CD4-positive, alpha-beta T cell treated with Interleukin-4 for 4 hours (primary cell): ENCODE measurements around the gene SFXN4.

Source experiments
- DNase-seq: peaks from one replicate; pipeline ENCODE4 v3.0.0-alpha.2; 2020

The SFXN4 gene, protein sequence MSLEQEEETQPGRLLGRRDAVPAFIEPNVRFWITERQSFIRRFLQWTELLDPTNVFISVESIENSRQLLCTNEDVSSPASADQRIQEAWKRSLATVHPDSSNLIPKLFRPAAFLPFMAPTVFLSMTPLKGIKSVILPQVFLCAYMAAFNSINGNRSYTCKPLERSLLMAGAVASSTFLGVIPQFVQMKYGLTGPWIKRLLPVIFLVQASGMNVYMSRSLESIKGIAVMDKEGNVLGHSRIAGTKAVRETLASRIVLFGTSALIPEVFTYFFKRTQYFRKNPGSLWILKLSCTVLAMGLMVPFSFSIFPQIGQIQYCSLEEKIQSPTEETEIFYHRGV

DNA sequence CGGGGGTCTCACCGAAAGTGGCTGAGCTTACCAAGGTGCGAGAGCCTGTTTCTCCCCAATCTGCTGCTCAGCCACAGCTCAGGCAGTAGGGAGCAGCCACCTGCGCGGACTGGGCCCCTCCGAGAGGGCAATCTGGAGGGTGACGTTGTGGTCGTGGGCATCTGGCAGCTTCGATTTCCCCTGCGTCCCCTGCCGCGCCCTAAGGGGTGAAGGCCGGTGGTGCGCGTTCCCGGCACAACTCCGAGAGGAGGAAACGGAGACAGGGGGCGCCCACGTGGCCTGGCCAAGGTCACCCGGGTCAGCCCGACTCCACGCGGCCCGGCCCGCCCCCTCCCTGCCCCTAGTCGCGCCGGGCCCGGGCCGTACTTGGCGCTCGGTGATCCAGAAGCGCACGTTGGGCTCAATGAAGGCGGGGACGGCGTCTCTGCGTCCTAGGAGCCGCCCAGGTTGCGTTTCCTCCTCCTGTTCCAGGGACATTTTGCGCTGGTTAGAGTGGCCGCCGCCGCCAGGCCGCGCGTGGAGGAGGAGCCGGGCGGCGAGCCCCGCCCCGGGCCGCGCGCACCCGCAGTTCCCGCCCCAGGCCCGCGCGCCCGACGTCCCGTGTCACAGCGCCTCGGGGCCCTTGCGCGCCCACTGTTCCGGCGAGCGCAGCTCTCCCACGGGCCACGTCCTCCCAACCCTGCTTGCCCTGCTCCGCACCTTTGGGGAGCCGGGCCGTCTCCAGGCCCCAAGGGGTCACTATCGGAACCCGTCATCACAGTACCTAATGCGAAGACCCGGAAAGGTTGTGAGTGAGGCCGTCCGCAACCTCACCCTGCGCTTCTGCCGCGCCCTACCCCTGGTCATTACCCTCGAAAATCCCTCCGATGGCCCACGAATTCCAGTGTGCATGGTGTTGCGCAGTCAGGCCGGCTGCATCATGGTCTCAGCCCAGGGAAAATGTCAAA is at the start of gene SFXN4:
TSS of gene SFXN4 (minus strand) at position 544 of the 947 bp plus-strand sequence. CDS start at position 477, 67 bp downstream.
- DNase-seq, result peak; percentile 73

GRCh38 chr10:119211625-119212441 is 46.3 kb upstream of the SFXN4 start:
- DNase-seq, result peak; percentile 45

GRCh38 chr10:119211176-119211575 is 45.7 kb upstream of the SFXN4 start:
- no peak for DNase-seq

DNA sequence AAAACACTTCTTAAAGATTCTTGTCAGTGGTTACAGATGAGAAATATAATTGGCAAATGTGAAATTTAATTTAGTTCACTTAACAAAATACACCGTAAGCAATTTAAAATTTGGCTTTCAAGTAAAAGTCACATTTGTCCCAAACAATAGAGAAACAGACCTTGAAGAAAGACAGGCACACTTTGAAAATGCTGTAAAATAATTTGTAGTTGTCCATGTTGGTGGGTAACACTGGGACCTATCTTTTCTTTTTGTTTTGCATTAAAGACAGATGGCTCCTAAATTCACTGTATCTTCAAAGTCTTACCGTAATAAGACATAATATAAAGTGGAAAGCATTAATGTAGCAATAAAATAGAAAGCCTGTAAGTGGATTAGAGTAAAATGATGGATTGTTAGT is 45.1 kb upstream of the SFXN4 start:
- DNase-seq, result no peak

GRCh38 chr10:119209736-119210355 is 44.3 kb upstream of the SFXN4 start:
- DNase-seq, result no peak

DNA sequence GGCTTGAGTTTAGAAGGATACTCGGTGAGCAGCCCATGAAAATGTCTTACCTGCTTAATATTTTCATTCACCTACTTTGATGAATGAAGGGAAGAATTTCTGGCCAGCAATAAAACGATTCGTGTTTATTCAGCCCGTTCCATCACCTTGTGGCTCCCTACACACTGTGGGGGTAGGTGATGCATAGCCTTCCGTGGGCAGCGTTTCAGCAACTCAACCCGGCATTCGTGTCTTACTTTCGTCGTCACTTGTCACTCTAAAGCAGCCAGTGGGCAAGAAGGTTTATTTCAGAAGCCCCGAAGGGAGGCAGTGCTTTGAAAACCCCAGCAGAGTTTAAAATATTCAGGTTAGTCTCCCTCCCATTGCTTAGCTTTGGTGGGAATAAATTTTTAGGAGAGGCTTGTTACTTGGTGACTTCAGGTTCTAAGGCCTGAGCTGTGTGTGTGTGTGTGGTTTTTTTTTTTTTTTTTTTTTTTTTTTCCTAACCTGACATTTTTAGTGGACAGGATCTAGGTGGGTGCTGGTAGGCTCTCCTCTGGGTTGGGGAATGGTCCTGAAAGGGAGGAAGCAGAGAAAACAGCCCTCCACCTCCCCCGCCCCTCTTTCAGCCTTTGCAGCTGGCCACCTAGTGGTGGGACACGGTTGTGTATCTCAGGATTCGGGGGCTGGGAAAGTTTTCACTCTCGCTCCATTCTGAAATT is 43.7 kb upstream of the SFXN4 start:
- peak; percentile 61 for DNase-seq

DNA sequence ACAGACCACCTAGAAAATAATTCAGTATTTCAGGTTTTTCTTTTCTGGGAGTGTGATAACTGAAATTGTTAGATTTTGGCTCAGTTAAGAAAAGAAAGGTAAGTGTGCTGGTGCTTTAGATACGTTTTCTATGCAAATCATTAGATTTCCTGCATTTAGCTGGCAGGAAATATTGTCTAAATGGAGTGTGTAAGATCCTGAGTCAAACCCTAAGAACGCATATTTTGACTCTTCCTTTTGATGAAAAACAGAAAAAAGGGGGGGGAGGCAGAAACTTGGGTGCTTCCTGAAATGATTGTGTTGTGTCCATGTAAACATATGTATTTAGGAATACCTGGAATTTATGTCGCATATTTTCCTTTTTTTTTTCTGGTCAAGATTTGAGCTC is 43.0 kb upstream of the SFXN4 start:
- no peak for DNase-seq

DNA sequence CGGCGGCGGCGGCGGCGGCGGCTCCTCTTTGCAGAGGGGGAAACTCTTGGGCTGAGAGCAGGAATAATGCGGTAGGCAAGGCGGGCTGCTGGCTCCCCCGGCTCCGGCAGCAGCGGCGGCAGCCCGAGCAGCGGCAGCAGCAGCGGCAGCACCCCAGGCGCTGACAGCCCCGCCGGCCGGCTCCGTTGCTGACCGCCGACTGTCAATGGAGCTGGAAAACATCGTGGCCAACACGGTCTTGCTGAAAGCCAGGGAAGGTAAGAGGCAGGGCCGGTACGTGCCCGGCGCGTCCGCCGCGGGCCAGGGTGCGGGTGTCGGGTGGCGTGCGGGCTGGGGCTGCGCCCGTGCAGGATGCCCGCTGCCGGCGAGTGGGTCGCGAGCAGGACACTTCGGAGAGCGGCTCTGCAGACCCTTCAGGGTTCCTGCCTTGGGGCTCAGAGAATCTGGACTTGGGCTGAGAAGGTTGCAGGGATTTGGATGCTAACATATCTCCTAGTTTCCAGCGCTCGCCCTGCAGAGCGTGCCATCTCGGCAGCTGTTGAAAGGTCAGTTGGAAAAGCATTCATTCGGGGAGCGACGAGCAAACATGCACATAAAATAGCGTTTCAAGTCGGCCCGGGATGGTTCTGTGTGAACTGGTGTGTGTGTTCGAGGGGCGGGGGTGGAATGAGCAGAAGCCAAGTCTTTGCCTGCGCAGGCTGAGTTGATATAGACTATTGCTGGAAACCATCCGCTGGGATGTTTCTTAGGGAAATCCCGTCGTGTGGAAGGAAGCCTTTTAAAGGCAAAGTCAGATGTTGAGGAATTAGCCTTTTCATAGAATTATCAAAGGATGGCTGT is 42.4 kb upstream of the SFXN4 start:
- no peak for DNase-seq

- peak; percentile 98 for DNase-seq
These were observed 41.8 kb upstream of the SFXN4 start, which contains the start of gene GRK5 for GRCh38 chr10:119207366-119207666. GRK5 (plus strand) TSS chr10:119207571; CDS start chr10:119207918, 347 bp downstream.

DNA sequence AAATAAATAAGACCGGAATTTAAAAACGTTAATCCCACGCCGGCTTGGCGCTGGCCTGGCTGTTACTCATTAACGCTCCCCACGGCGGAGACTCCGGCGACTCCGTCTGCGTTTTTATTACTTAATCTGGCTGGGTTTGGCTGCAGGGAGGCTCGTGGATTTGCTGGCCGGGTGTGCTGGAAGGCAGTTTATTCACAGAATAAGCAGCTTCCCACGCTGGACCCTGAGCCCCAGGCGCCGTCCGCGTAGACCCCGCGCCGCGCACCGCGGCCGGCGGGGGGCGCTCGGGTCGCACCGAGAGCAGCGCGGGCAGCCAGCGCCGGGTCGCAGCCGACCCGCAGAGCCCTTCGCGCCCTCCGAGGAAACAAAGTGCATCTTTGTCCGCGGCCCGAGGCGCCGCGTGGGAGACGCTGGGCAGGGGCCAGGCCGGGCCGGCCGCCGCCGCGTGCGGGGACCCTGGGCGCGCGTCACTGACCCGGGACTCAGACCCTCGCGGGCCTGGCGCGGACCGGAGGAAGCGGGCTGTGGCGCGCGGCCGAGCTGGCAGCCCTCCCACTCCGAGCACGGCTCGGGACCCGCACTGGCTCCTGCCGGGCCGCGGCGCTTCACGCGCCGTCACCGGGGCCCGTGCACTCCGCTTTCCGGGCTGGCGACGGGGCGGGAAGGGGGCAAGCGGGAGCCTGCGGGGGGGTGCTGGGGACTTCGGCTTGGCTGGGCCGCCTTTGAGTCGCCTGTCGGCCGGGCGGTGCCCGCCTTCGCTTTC is 41.3 kb upstream of the SFXN4 start:
- DNase-seq, result peak; percentile 55

GRCh38 chr10:119205894-119206602 is 40.5 kb upstream of the SFXN4 start:
- DNase-seq, result peak; percentile 35

- no peak for DNase-seq
These were observed 37.5 kb upstream of the SFXN4 start for GRCh38 chr10:119203006-119203405.

DNA sequence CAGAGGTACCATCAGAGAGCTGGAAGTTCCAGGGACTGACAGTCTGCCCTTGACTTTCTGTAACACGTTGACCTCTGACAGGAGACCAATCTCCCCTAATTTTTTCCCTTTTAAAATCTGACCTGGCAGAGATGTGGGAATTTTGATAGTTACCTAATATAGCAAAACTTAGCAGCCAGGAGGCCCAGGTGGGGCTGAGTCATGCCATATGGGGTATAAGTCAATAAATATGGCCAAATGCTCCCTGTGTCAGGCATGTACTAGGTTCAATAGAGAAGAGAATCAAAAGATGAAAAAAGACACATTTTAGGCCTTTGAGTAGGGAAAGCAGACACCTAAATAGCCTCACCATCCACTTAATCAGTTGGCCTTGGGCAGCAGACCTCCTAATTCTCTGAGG is 35.7 kb upstream of the SFXN4 start:
- no peak for DNase-seq

- peak; percentile 60 for DNase-seq
These were observed 33.9 kb upstream of the SFXN4 start for GRCh38 chr10:119199231-119199992.

DNA sequence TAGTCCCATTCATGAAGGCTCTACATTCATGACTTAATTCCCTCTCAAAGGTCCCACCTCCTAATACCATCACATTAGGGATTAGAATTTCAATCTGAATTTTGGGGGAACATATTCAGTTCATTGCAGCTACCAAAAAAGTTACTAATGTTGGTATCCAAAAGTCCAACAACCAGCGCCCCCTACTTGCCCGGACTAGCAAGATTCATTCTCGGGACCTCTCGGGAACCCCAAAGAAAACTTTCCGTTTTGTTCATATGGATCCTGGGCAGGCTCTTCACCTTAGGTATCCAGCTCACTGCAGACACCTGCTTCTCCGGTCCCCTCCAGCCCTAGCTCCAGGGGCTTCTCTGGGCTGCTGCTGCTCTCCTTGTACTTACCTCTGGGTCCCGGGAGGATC is 32.9 kb upstream of the SFXN4 start:
- DNase-seq, result no peak

- no peak for DNase-seq
These were observed 32.4 kb upstream of the SFXN4 start for GRCh38 chr10:119197921-119198320.

DNA sequence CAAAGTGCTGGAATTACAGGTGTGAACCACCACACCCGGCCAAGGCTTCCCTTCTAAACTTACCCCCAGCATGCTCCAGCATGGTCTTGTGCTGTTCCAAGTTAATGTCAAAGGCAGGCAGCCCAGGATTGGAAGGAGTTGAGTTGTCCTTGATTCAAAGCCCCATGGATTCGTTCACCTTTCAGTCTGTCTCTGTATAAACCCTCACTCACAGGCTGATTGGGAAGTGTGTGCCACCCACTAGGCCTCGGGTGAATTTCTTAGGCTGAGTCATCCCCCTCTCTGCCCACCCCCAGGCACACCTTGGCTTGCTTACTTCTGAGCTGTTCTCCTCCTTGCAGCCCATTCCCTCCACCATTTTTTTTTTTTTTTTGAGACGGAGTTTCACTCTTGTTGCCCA is 26.4 kb upstream of the SFXN4 start:
- DNase-seq, result no peak

- DNase-seq, result no peak
These were observed 25.7 kb upstream of the SFXN4 start for GRCh38 chr10:119190954-119191785.
